ENCODE measurements around the gene SORCS3.

The SORCS3 gene

DNA sequence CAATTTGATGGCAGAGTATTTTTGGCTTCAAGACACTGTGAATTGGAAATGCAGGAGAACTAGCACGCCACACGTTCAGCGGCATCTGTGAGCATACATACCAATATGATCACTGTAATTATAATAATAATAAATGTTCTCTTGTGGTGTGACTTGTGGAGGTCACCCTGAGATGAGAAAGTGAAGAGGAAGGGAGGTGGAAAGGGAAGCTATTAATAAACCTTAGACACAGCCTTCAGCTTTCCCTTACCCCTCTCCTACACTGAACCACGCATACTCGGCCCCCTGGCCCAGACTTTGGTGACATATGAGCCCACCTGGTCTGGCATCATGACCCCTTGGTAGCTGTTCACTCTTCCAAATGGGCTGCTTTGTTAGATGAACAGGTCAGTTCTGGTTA, 139.1 kb downstream of the SORCS3 start:
- FAIRE-seq: no peak

DNA sequence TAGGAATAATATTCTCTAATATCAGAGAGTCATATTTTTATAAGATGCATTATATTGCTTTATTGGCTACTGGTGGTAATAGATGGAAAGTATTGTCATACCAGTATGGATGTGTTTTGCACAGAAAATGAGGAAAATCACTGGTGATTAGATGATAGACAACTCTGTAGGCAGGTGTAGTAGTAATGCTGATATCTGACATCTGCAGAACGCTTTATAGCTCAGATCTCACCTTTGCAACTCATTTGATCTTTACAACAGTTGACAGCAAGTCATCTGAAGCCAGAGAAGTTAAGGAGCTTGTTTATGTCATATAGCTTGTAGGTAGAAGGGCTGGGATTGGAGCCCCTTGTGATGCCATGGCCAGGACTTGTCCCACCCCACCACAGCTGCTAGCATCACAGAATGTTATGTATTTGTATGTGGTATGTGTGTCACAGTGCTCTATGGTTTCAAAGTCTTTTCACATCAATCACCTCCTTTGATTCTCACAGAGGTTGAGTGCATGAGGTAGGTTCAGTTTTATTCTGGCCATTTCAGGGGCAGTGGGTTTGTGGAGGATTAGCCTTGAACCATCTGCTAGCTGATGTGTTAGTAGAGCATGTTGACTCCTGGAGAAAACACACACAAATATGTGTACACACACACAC, 140.0 kb downstream of the SORCS3 start:
- no peak for FAIRE-seq

GRCh38 chr10:104784452-104784851, 143.4 kb downstream of the SORCS3 start:
- FAIRE-seq: no peak

- FAIRE-seq: no peak
These were observed 150.4 kb downstream of the SORCS3 start for GRCh38 chr10:104791471-104791870.

DNA sequence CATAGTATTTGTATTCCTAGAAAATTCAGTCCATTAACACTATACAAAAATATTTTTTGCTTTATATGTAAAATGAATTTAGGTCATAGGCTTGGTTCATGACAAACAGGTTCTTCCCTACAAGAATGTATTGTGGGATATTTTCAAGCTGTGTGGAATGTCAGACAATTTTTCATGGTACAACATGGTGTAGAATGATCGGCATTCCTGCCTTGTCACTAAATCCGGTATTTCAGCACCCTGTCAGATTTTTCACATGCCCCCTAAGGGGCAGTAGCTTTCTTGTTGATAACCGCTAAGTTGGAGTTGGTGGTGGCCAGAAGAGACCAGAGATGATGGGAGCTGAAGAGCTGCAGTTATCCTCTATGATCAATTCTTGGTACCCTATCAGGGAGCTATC, 154.3 kb downstream of the SORCS3 start:
- FAIRE-seq: no peak

- FAIRE-seq: no peak
These were observed 155.7 kb downstream of the SORCS3 start for GRCh38 chr10:104796823-104797222.

DNA sequence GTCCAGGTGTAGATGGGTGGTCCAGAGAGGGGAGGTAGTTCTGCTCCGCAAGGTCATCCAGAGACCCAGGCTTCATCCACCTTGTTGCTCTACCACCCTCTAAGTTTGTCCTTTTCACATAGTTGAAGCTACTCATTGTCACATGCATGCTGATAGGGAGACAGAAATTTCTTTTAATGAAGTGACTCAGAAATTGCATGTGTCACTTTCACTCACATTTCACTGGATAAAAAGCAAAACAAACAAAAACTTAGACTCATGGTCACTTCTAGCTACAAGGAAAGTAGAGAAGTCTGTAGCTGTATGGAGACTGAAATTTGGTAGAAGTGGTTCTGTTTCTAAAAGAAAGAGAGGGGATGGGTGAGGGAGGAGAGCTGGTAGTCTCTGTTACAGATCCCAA, 161.9 kb downstream of the SORCS3 start:
- no peak for FAIRE-seq

- FAIRE-seq: no peak
These were observed 163.8 kb downstream of the SORCS3 start for GRCh38 chr10:104804880-104805279.

DNA sequence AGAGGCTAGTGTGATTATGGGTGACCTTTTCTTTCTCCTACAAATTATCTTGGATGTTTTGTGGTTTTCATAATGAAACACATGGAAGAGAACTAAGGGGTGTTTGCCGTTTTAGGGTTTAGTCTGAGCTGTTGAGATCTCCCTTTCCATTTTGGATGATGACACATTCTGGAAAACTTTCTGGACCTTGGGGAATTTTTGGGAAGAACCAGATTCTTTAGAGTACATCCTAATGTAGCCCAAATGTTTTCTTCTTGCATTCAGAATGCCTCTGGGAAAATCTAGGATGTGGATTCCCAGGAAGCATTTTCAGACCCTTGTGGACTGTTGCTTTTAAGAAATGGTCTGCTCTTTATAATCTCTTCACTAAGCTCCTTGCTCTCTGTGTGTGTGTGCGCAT, 165.7 kb downstream of the SORCS3 start:
- FAIRE-seq: no peak

DNA sequence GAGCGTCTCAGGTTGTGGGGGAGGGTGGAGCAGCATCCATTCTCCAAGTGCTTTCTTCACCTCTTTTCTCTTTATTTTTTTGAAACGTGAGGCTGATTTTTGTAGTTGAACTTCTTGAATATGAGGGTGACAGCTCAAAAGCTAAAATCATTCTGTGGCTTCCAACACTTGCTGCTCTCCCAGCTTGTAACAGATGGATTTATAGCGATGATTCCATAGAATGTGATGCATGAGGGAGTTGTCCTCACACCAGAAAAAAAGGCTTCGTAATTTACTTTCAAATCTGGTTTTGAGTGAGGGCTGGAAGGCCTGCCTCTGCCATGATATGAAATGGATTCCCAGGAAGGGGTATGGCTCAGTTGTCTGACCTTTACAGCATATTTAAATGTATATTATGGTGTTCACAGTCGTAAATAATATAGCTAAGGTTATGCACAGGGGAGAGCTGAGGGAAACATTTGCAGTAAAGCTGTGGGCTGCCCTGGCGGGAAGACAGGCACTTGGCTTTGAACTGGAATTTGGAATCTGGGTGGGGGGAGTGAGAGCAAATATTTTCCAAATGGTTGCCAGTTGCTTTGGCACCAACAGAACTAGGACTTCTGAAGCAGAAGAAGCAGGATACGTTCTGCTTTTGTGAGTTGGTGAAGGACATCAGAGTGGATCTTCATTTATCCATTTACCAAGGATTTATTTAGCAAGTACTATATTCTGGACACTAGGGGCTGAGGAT, 166.7 kb downstream of the SORCS3 start:
- FAIRE-seq: no peak

GRCh38 chr10:104809288-104810090, 168.4 kb downstream of the SORCS3 start:
- no peak for FAIRE-seq

DNA sequence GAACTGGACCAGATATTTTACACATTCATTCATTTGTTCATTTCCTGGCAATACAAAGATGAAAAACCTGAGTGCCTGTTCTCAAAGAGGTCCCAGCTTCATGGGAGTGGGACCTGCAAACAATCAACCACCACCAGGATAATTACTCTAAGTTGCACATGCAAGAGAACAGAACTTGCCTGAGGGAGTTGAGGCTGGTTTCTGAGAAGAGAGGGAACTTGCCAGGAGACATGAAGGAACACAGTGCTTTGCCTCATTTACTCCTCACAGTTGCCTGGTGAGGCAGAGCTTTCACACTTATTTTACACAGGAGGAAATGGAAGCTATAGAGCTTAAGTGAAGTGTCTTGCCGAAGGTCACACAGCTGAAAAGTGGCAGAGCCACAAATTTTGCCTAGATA, 170.1 kb downstream of the SORCS3 start:
- no peak for FAIRE-seq

DNA sequence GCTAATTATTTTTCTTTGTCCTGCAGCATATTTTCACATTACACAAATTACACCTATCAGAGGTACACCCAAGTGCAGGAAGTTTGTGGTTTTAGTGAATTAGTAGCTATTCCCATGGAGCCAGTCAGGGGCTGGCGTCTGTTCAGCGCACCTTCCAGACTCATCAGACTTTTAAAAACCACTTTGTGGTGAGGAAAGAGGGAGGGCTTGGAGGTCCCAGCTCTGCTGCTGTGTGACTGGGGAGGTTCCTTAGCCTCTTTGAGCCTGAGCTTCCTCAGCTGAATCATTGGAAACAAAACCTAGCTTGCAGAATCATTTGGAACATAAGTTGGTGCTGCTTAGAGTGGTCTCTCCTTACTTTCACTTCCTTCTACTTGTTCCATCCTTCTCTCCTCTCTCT, 175.4 kb downstream of the SORCS3 start:
- no peak for FAIRE-seq

- FAIRE-seq: no peak
These were observed 178.6 kb downstream of the SORCS3 start for GRCh38 chr10:104819731-104820130.

GRCh38 chr10:104822088-104822487, 181.0 kb downstream of the SORCS3 start:
- FAIRE-seq: no peak

DNA sequence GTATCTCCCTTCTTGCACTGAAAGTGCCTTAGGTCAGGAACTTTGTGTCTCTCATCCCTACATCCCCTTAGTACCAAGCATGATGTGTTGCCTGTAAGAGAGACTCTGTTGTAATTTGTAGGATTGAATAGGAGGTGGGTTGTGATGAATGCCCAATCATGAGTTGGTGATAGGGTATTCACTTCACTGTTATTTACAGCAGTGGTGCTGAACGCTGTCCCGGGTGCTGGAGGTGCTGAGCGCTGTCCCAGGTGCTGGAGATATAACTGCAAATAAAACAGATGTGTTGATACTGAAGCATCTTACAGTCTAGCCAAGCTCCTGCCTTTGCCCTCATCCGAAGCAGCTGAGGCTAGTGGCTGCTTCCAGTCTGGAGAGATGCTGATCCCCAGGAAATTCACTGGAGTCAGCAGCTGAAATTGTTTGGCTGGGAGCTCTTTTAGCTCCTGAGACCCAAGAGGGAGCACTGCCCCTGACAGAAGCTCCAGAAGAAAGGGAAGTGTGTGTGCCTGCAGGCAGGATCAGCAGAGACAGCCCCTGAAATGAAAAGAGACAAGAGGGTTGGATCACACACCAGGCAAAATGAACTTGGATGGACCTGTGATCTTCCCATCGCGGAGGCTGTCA, 183.4 kb downstream of the SORCS3 start:
- FAIRE-seq: no peak

GRCh38 chr10:104831272-104831671, 190.2 kb downstream of the SORCS3 start:
- FAIRE-seq: no peak

GRCh38 chr10:104834580-104834979, 193.5 kb downstream of the SORCS3 start:
- no peak for FAIRE-seq

DNA sequence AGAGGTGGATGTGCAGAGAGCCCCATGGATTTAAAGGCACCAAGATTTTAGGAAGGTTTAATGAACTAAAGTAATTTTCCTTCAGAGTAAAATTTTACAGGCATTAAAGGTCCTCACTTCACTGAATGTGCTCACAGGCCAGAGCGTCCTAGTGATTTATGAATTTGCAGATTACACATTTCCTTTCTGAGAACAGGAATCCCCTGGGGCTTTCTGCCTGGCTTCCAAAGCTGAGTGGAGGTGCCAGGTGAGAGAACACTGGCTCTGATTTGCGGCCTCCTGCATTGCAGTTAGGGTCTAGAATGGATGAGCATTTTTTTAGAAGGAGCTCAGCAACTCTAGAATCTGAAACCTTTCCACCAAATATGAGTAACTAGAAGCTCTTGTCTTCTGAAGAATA, 194.3 kb downstream of the SORCS3 start:
- FAIRE-seq: no peak

DNA sequence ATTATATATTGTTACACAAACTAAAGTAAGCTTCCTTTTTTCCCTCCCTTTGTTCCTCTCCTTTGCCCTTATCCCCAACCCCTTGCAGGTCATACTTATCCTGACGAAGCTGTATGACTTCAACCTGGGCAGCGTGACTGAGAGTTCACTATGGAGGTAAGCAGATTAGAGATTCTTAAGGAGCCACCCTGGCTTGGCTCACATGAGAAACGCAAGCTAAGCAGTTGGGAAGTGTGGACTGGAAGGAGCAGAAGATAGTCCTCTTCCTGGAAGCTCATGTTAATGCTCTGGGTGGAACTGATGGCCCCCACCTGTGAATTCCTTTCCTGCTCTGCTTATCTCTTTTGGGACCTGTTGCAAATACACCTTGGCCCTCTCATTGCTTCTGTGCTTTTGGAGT, 201.6 kb downstream of the SORCS3 start:
- no peak for FAIRE-seq

- no peak for FAIRE-seq
These were observed 203.0 kb downstream of the SORCS3 start for GRCh38 chr10:104844073-104844472.

GRCh38 chr10:104850023-104850422, 208.9 kb downstream of the SORCS3 start:
- no peak for FAIRE-seq

- no peak for FAIRE-seq
These were observed 227.0 kb downstream of the SORCS3 start for GRCh38 chr10:104867966-104868598.

Data from islet of Langerhans (tissue), 1 donor.